H1 (cell line): ENCODE measurements around the gene USB1. TPM values are rescaled to one million over a fixed set of nuclear protein-coding genes. Genes with fewer than 3 reads are reported as not detected.

Source experiments
- CTCF ChIA-PET: fragments of 300-600 bp; sonication (Branson Sonifier 250); formaldehyde crosslinking; loops from one replicate; lab custom pipeline; 2021; ENCODE audit not compliant: partially characterized antibody; lab: Charles Lee
- POLR2A ChIA-PET: fragments of 300-600 bp; sonication (Branson Sonifier 250); formaldehyde crosslinking; loops from one replicate; lab custom pipeline; 2021; ENCODE audit warnings: inconsistent platforms; ENCODE audit not compliant: partially characterized antibody; lab: Charles Lee
- DNase-seq, 2 experiments: peaks; one replicate each; pipeline versions ENCODE4 v3.0.0 to v3.0.0-alpha.2; 2010 to 2022; ENCODE audit warnings: low spot score in 2 of 2, low read depth in 1 of 2, mixed read lengths in 1 of 2
- FAIRE-seq: peaks from 2 replicates; lab custom pipeline; 2011; peaks lifted over from hg19 to GRCh38; lab: Jason Lieb, UNC
- H2AFZ ChIP-seq: 2 replicates; pipeline ENCODE4 v1.8.1; 2012; ENCODE audit warnings: low read length, inconsistent platforms
- H2AK5ac ChIP-seq: 2 replicates; pipeline ENCODE4 v1.6.1; 2013; ENCODE audit warnings: low read depth, low read length
- H2BK120ac ChIP-seq: replicated peaks from 2 replicates; pipeline ENCODE3; 2013; ENCODE audit warnings: low read depth, low read length, inconsistent platforms
- H2BK12ac ChIP-seq: 2 replicates; pipeline ENCODE4 v1.6.1; 2013; ENCODE audit warnings: low read depth, low read length
- H2BK15ac ChIP-seq: 2 replicates; pipeline ENCODE4 v1.6.1; 2013; ENCODE audit warnings: low read length
- H2BK20ac ChIP-seq: 2 replicates; pipeline ENCODE4 v1.6.1; 2013; ENCODE audit warnings: low read length
- H2BK5ac ChIP-seq: 2 replicates; pipeline ENCODE4 v1.6.1; 2013; ENCODE audit warnings: low read depth, low read length
- H3K14ac ChIP-seq: 2 replicates; pipeline ENCODE4 v1.6.1; 2013; ENCODE audit warnings: inconsistent platforms; ENCODE audit not compliant: insufficient read length
- H3K18ac ChIP-seq: 2 replicates; pipeline ENCODE4 v1.6.1; 2013; ENCODE audit warnings: low read length; ENCODE audit errors: extremely low read depth
- H3K23ac ChIP-seq: 2 replicates; pipeline ENCODE4 v1.6.1; 2013; ENCODE audit warnings: inconsistent platforms; ENCODE audit not compliant: insufficient read length
- H3K23me2 ChIP-seq: 2 replicates; pipeline ENCODE4 v1.6.1; 2013; ENCODE audit warnings: low read depth, low read length
- H3K27ac ChIP-seq: 2 replicates; pipeline ENCODE4 v1.6.1; 2011; ENCODE audit warnings: low read depth, low read length, inconsistent platforms
- H3K27me3 ChIP-seq, 4 experiments: replicated peaks in 1 of 4; 1 replicate in 1 of 4; 2 replicates in 3 of 4; pipeline versions ENCODE4 v1.6.1 to v1.8.1; 2011 to 2013; ENCODE audit warnings: low read length in 3 of 4, mild to moderate bottlenecking in 3 of 4, inconsistent platforms in 2 of 4, mixed read lengths in 2 of 4, moderate library complexity in 1 of 4; ENCODE audit not compliant: control insufficient read depth in 3 of 4, insufficient read depth in 3 of 4; ENCODE audit errors: extremely low read depth in 1 of 4
- H3K36me3 ChIP-seq, 4 experiments: 2 replicates each; pipeline versions ENCODE4 v1.6.1 to v1.8.1; 2011 to 2013; ENCODE audit warnings: mild to moderate bottlenecking in 4 of 4, low read length in 3 of 4, moderate library complexity in 2 of 4, control low read depth in 1 of 4, inconsistent platforms in 1 of 4; ENCODE audit not compliant: insufficient read depth in 4 of 4, control insufficient read depth in 2 of 4
- H3K4ac ChIP-seq: replicated peaks from 2 replicates; pipeline ENCODE3; 2013; ENCODE audit warnings: low read length, low read depth, mixed read lengths, inconsistent platforms; ENCODE audit not compliant: insufficient read length
- H3K4me1 ChIP-seq, 4 experiments: replicated peaks in 1 of 4; 1 replicate in 1 of 4; 2 replicates in 3 of 4; pipeline versions ENCODE4 v1.6.1 to v1.8.1; 2011 to 2013; ENCODE audit warnings: low read length in 3 of 4, inconsistent platforms in 2 of 4, mixed read lengths in 1 of 4; ENCODE audit not compliant: insufficient read depth in 4 of 4, control insufficient read depth in 3 of 4
- H3K4me2 ChIP-seq, 2 experiments: 2 replicates each; pipeline versions ENCODE4 v1.6.1 to v1.8.1; 2011 to 2013; ENCODE audit warnings: low read depth in 2 of 2, low read length in 2 of 2, control low read depth in 1 of 2, inconsistent platforms in 1 of 2, mild to moderate bottlenecking in 1 of 2; ENCODE audit not compliant: insufficient read depth in 1 of 2
- H3K4me3 ChIP-seq, 4 experiments: fragments of 200-600, 300-600 bp in 1 of 4; sonication (generic), shearing (Covaris generic), sonication (Bioruptor Twin) in 1 of 4; 2 replicates each; pipeline versions ENCODE4 v1.5.1 to v1.8.1; 2011 to 2016; ENCODE audit warnings: low read length in 4 of 4, low read depth in 3 of 4, control low read depth in 2 of 4, inconsistent platforms in 2 of 4, mild to moderate bottlenecking in 2 of 4, mixed read lengths in 1 of 4, moderate library complexity in 1 of 4; ENCODE audit not compliant: insufficient read depth in 2 of 4; ENCODE audit errors: extremely low read depth in 1 of 4
- H3K56ac ChIP-seq: replicated peaks from 2 replicates; pipeline ENCODE3; 2013; ENCODE audit warnings: low read depth, mild to moderate bottlenecking, mixed read lengths, low read length, inconsistent platforms; ENCODE audit not compliant: insufficient read length
- H3K79me1 ChIP-seq: 2 replicates; pipeline ENCODE4 v1.6.1; 2013; ENCODE audit warnings: low read depth, low read length, control low read depth
- H3K79me2 ChIP-seq, 2 experiments: 2 replicates each; pipeline versions ENCODE4 v1.6.1 to v1.8.1; 2012 to 2013; ENCODE audit warnings: low read length in 2 of 2, mild to moderate bottlenecking in 2 of 2, inconsistent platforms in 1 of 2; ENCODE audit not compliant: insufficient read depth in 2 of 2, control insufficient read depth in 1 of 2
- H3K9ac ChIP-seq, 4 experiments: replicated peaks in 1 of 4; 1 replicate in 1 of 4; 2 replicates in 3 of 4; pipeline versions ENCODE4 v1.6.1 to v1.8.1; 2011 to 2013; ENCODE audit warnings: low read depth in 3 of 4, low read length in 3 of 4, control low read depth in 2 of 4, mild to moderate bottlenecking in 2 of 4, moderate library complexity in 2 of 4, inconsistent platforms in 1 of 4; ENCODE audit errors: extremely low read depth in 1 of 4
- H3K9me3 ChIP-seq, 2 experiments: 2 replicates each; pipeline versions ENCODE4 v1.6.1 to v1.8.1; 2012 to 2013; ENCODE audit warnings: mild to moderate bottlenecking in 2 of 2, moderate library complexity in 2 of 2, control low read depth in 1 of 2, inconsistent platforms in 1 of 2, low read depth in 1 of 2, low read length in 1 of 2, mixed read lengths in 1 of 2; ENCODE audit not compliant: insufficient read depth in 2 of 2
- H4K20me1 ChIP-seq, 2 experiments: replicated peaks in 1 of 2; 2 replicates each; pipeline versions ENCODE3 to v1.8.1; 2011 to 2013; ENCODE audit warnings: inconsistent platforms in 2 of 2, low read length in 2 of 2, mild to moderate bottlenecking in 1 of 2; ENCODE audit not compliant: insufficient read depth in 2 of 2, control insufficient read depth in 1 of 2
- H4K5ac ChIP-seq: 2 replicates; pipeline ENCODE4 v1.6.1; 2013; ENCODE audit warnings: low read length, low read depth, mixed read lengths, inconsistent platforms; ENCODE audit not compliant: insufficient read length
- H4K8ac ChIP-seq: 2 replicates; pipeline ENCODE4 v1.8.0; 2013; ENCODE audit warnings: mild to moderate bottlenecking, moderate library complexity, low read length, inconsistent platforms; ENCODE audit not compliant: insufficient read depth; ENCODE audit errors: extremely low read depth
- H4K91ac ChIP-seq: replicated peaks from 2 replicates; pipeline ENCODE3; 2013; ENCODE audit warnings: low read length, mixed read lengths, inconsistent platforms; ENCODE audit not compliant: insufficient read length
- WGBS, 2 experiments: shearing (Covaris generic) in 1 of 2; methylation state at CpG; one replicate each; pipeline versions ENCODE4 v1.1.6 to v1.1.7; 2013 to 2015; ENCODE audit warnings: low lambda C conversion rate in 2 of 2, mixed read lengths in 2 of 2, inconsistent platforms in 1 of 2, low coverage in 1 of 2, missing lambda C conversion rate in 1 of 2; ENCODE audit not compliant: insufficient replicate concordance in 2 of 2, insufficient coverage in 1 of 2, insufficient read length in 1 of 2; ENCODE audit errors: extremely low coverage in 1 of 2, missing lambda C conversion rate in 1 of 2; 5-methylcytosine and 5-hydroxymethylcytosine counted together
- polyA plus RNA-seq, 7 experiments: library from polyadenylated mRNA; depleted of rRNA in 3 of 7; stranded (reverse) in 5 of 7; unstranded in 2 of 7; fragments of >200 nt in 5 of 7; fragments of 200-250 nt in 2 of 7; gene quantifications; 1 replicate in 5 of 7; 2 replicates in 1 of 7; 4 replicates in 1 of 7; pipeline versions ENCODE4 v1.2.1 to v1.2.3, GENCODE V29; 2011 to 2013; ENCODE audit warnings: missing spikeins in 2 of 7, mixed read lengths in 2 of 7
- total RNA-seq: library from RNA; stranded (reverse); fragmentation: NEBNext Ultra II Directional; extraction: Animal tissue kit (Norgen Biotek cat#: 25700); gene quantifications from 2 replicates; pipeline ENCODE4 v1.2.1, GENCODE V29; 2021

The USB1 gene
- total and polyA plus RNA-seq, 2 of the 8 experiments (the other 6 are each of a cell fraction or from before 2014, with no cell fraction given) = 65.4 to 75.9 TPM

DNA sequence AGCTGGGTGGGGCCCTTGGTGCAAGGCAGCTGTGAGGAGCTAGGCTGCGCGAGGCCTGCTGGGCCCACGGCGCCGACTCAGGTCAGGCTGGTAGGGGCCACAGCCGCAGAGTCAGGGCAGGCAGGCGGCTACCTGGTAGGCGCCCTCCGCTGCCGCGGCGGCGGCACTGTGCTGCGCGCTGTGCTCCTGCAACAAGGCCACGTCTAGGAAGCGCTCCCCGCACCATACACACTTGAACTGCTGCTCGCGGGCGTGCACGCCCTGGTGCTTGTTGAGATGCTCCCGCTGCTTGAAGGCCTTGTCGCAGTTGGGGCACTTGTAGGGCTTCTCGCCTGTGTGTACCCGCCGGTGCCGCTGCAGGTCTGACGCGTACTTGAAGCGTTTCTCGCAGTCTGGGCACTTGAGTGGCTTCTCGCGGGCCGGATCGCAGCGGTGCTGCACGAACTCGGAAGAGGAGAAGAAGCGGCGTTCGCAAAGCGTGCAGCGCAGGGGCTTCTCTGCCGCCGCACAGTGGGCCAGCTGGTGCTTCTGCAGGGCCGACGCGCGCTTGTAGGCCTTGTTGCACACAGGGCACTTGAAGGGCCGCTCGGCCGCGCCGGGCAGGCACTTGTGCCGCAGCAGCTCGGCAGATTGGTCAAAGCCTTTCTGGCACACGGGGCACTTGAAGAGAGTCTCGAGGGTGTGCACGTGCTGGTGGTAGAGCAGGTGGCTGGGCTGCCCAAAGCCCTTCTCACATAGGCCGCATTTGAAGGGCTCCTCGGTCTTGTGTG lies 4.6 kb upstream of the USB1 start:
- H2BK20ac ChIP-seq = no peak overlapping the region
- H3K79me2 ChIP-seq = no peaks in the 10 kb centered on the region
- H3K9me3 ChIP-seq = no peaks in the 10 kb centered on the region
- H3K4me2 ChIP-seq = no peak overlapping the region
- no peak overlapping the region for H3K27ac ChIP-seq
- 93% methylated on average over 41 of the region's 62 CpGs; no CpG with 5 or more reads in 1 of the 2 experiments for WGBS, 2 experiments
- H2AFZ ChIP-seq = no peak overlapping the region
- H2BK120ac ChIP-seq = no peak overlapping the region
- H3K79me1 ChIP-seq = no peaks in the 10 kb centered on the region
- peaks cover 4% of the 10 kb centered on the region for H3K23me2 ChIP-seq
- no peak overlapping the region for H2AK5ac ChIP-seq
- H3K23ac ChIP-seq = no peak overlapping the region
- no peak overlapping the region for H4K5ac ChIP-seq
- FAIRE-seq (no peak), DNase-seq (no peak)
- no peak overlapping the region for H4K8ac ChIP-seq
- H3K4me3 ChIP-seq = no peak overlapping the region
- peaks cover 0 to 12% (median 3%) of the 10 kb centered on the region in 4 experiments; a peak in 4 of 8 replicates for H3K36me3 ChIP-seq
- no peak overlapping the region for H2BK5ac ChIP-seq
- no peak overlapping the region for H3K14ac ChIP-seq
- H3K27me3 ChIP-seq = peaks cover 0 to 3% (median 0%) of the 10 kb centered on the region in 4 experiments; a peak in 2 of 7 replicates
- H3K56ac ChIP-seq = no peak overlapping the region
- ChIA-PET POLR2A (interaction anchor here (0.6 to 1.2 kb wide), 3 partner anchors 8 to 130 kb away, joined by 3 to 6 read pairs (median 4); no protein-coding TSS in a partner anchor), CTCF (interaction anchor here (1.0 to 26.3 kb wide), 6 partner anchors 10 to 101 kb away, joined by 3 to 305 read pairs (median 3); no protein-coding TSS in a partner anchor)
- H2BK15ac ChIP-seq = no peak overlapping the region
- no peak overlapping the region for H4K91ac ChIP-seq
- no peak overlapping the region for H3K9ac ChIP-seq
- H3K18ac ChIP-seq = no peak overlapping the region
- no peak overlapping the region for H2BK12ac ChIP-seq
- H4K20me1 ChIP-seq = peaks cover 0 to 7% of the 10 kb centered on the region in 2 experiments
- H3K4me1 ChIP-seq = peaks cover 4 to 14% (median 7%) of the 10 kb centered on the region in 4 experiments; a peak in 6 of 7 replicates
- no peak overlapping the region for H3K4ac ChIP-seq
